KMS-11 (cell line): ENCODE results near the gene CCDC102A.

ENCODE experiments used
- H2AFZ ChIP-seq: fragments of 200-600 bp; sonication (generic); 2 replicates; pipeline ENCODE4 v1.6.1; 2016; ENCODE audit warnings: antibody characterized with exemption, mixed run types, low read depth
- H3K27ac ChIP-seq: fragments of 200-600 bp; sonication (generic); 2 replicates; pipeline ENCODE4 v1.6.1; 2016; ENCODE audit warnings: mild to moderate bottlenecking, mixed run types
- H3K27me3 ChIP-seq: fragments of 200-600 bp; sonication (generic); 2 replicates; pipeline ENCODE4 v1.6.1; 2017; ENCODE audit warnings: mild to moderate bottlenecking, low read depth, mixed run types, moderate library complexity; ENCODE audit not compliant: insufficient read depth
- H3K36me3 ChIP-seq: fragments of 200-600 bp; sonication (generic); 2 replicates; pipeline ENCODE4 v1.6.1; 2017; ENCODE audit warnings: mild to moderate bottlenecking, mixed run types; ENCODE audit not compliant: insufficient read depth
- H3K4me1 ChIP-seq: fragments of 200-600 bp; sonication (generic); 2 replicates; pipeline ENCODE4 v1.6.1; 2016; ENCODE audit warnings: mild to moderate bottlenecking, low read depth, mixed run types; ENCODE audit not compliant: poor library complexity, severe bottlenecking
- H3K4me2 ChIP-seq: fragments of 200-600 bp; sonication (generic); 2 replicates; pipeline ENCODE4 v1.7.0; 2016; ENCODE audit warnings: mild to moderate bottlenecking, mixed run types
- H3K4me3 ChIP-seq: fragments of 200-600 bp; sonication (generic); IDR thresholded peaks from 2 replicates; pipeline ENCODE4 v1.6.1; 2017; ENCODE audit warnings: low read depth, low read length, mixed read lengths; ENCODE audit not compliant: insufficient read depth
- H3K79me2 ChIP-seq: fragments of 200-600 bp; sonication (generic); 2 replicates; pipeline ENCODE4 v1.6.1; 2016; ENCODE audit warnings: low read depth, mixed run types; ENCODE audit not compliant: insufficient read depth
- H3K9ac ChIP-seq: fragments of 200-600 bp; sonication (generic); 2 replicates; pipeline ENCODE4 v1.6.1; 2016; ENCODE audit warnings: mild to moderate bottlenecking, mixed run types
- H4K20me1 ChIP-seq: fragments of 200-600 bp; sonication (generic); 2 replicates; pipeline ENCODE4 v1.6.1; 2016; ENCODE audit warnings: mild to moderate bottlenecking, mixed run types; ENCODE audit not compliant: insufficient read depth
- TF ChIP-seq, protein P1 (sequence below): fragments of 200-600 bp; sonication (generic); conservative IDR thresholded peaks from 2 replicates; pipeline ENCODE4 v1.6.1; 2017; ENCODE audit warnings: low read depth, mild to moderate bottlenecking, antibody characterized with exemption, low read length, moderate library complexity, mixed read lengths

The CCDC102A gene

DNA sequence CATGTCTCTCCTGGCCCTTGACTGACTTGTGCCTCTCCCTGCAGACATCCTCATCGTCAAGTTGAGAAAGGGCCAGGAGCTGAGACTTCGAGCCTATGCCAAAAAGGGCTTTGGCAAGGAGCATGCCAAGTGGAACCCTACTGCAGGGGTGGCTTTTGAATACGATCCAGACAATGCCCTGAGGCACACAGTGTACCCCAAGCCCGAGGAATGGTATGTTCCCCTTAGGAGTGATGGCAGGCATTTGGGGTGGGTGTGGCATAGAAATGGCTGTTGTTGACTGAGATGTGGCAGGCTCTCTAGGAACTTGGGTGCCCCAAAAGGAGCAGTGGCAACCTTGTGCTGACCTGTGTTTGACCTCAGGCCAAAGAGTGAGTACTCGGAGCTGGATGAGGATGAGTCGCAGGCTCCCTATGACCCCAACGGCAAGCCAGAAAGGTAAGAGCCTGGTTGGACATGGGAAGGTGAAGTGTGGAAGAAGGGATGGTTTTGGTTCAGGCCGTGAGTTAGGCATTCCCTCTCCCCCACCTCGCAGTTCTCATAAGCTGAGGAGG is 66.4 kb downstream of the CCDC102A start:
- no peak overlapping the region for H3K4me2 ChIP-seq
- H4K20me1 ChIP-seq, result no peaks in the 10 kb centered on the region
- H3K4me3 ChIP-seq, result no peak overlapping the region
- no peaks in the 10 kb centered on the region; the same call in 1 of the 2 replicates for H3K36me3 ChIP-seq
- H3K4me1 ChIP-seq, result no peaks in the 10 kb centered on the region
- no peaks in the 10 kb centered on the region for H3K79me2 ChIP-seq
- no peak overlapping the region for H3K9ac ChIP-seq
- H2AFZ ChIP-seq, result no peak overlapping the region
- H3K27ac ChIP-seq, result no peak overlapping the region
- TF ChIP-seq, protein P1, sequence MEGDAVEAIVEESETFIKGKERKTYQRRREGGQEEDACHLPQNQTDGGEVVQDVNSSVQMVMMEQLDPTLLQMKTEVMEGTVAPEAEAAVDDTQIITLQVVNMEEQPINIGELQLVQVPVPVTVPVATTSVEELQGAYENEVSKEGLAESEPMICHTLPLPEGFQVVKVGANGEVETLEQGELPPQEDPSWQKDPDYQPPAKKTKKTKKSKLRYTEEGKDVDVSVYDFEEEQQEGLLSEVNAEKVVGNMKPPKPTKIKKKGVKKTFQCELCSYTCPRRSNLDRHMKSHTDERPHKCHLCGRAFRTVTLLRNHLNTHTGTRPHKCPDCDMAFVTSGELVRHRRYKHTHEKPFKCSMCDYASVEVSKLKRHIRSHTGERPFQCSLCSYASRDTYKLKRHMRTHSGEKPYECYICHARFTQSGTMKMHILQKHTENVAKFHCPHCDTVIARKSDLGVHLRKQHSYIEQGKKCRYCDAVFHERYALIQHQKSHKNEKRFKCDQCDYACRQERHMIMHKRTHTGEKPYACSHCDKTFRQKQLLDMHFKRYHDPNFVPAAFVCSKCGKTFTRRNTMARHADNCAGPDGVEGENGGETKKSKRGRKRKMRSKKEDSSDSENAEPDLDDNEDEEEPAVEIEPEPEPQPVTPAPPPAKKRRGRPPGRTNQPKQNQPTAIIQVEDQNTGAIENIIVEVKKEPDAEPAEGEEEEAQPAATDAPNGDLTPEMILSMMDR, result no peak
- H3K27me3 ChIP-seq, result no peaks in the 10 kb centered on the region

DNA sequence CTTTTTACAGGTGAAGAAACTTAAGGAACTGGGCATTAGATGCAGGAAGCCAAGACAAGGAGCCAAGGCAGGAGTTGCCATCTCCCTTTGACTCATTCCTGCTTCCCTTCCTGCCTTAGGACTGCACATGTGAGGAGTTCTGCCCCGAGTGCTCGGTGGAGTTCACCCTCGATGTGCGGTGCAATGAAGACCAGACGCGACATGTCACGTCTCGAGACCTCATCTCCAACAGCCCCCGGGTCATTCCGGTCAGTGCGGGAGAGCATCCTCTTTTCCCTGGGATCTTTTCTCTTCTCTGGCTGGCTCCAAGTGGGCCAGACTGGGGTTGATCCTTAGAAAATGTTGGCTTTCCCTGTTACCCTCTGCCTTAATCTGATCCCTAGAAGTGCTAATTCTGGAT is 67.3 kb downstream of the CCDC102A start:
- no peak overlapping the region for H3K9ac ChIP-seq
- no peak overlapping the region for H2AFZ ChIP-seq
- no peak overlapping the region for H3K27ac ChIP-seq
- H4K20me1 ChIP-seq, result no peaks in the 10 kb centered on the region
- H3K79me2 ChIP-seq, result no peaks in the 10 kb centered on the region; the same call in 1 of the 2 replicates
- H3K4me2 ChIP-seq, result no peak overlapping the region
- H3K4me1 ChIP-seq, result peaks cover under 1% of the 10 kb centered on the region
- H3K27me3 ChIP-seq, result no peaks in the 10 kb centered on the region
- no peaks in the 10 kb centered on the region; the same call in 1 of the 2 replicates for H3K36me3 ChIP-seq
- TF ChIP-seq, protein P1, result no peak
- H3K4me3 ChIP-seq, result no peak overlapping the region

- Histone ChIP-seq H3K36me3 (no peaks in the 10 kb centered on the region; the same call in 1 of the 2 replicates), H3K9ac (no peak overlapping the region), H3K4me3 (no peak overlapping the region), H2AFZ (no peak overlapping the region), H3K4me2 (no peak overlapping the region), H3K79me2 (peaks cover 3% of the 10 kb centered on the region; the same call in 1 of the 2 replicates), H3K27ac (no peak overlapping the region), H3K27me3 (no peaks in the 10 kb centered on the region), H3K4me1 (peaks cover 6% of the 10 kb centered on the region), H4K20me1 (no peaks in the 10 kb centered on the region)
- TF ChIP-seq, protein P1, result no peak
Observed at GRCh38 chr16:57468346-57468745, 68.0 kb downstream of the CCDC102A start.

DNA sequence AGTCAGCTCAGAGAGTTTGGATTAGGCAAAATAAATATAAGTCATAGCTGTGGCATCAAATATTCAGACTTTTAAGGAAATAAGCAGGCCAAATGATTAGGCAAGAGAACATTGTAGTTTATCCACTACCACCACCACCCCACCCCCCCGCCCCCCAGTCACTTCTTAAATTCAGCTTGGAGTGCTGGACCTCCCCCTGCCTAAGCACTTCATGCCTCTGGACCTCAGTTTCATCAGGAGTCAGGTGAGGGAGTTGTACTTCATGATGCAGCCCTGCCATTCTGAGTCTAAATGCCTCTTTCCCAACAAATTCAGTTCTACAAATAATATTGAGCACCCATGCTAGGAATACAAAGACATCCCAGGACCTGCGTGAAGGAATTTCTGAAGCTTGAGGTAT is 71.8 kb downstream of the CCDC102A start:
- Histone ChIP-seq H3K4me3 (no peak overlapping the region), H4K20me1 (no peaks in the 10 kb centered on the region), H3K27me3 (no peaks in the 10 kb centered on the region), H3K79me2 (peaks cover 9% of the 10 kb centered on the region; the same call in 1 of the 2 replicates), H3K27ac (no peak overlapping the region), H3K9ac (no peak overlapping the region), H3K36me3 (no peaks in the 10 kb centered on the region; the same call in 1 of the 2 replicates), H2AFZ (no peak overlapping the region), H3K4me2 (no peak overlapping the region), H3K4me1 (peaks cover 6% of the 10 kb centered on the region)
- TF ChIP-seq, protein P1, result no peak
